Right lobe of liver (tissue), 4 donors: ENCODE measurements around the gene UTP25.

Source experiments
- CTCF ChIP-seq, 4 donors: fragments of 200-600 bp in 3 of 4; fragments of 450-650 bp in 1 of 4; IDR thresholded peaks; one replicate each; pipeline versions ENCODE4 v1.5.1 to v1.8.0; 2016 to 2022; ENCODE audit warnings: antibody characterized with exemption in 4 of 4, mild to moderate bottlenecking in 2 of 4
- POLR2A ChIP-seq: fragments of 450-650 bp; IDR thresholded peaks from one replicate; pipeline ENCODE4 v1.6.1; 2017; ENCODE audit warnings: antibody characterized with exemption, mild to moderate bottlenecking
- donor health status: DM: no; HTN: no; CAD: no.
- donor health status: DM: no; HTN: no; CAD: no.
- donor health status: DM: no; HTN: yes; CAD: no.

GRCh38 chr1:209820986-209821385 lies 6.8 kb upstream of the UTP25 start:
- TF ChIP-seq POLR2A: no peak
- no peak for TF ChIP-seq CTCF (IDR thresholded peaks at IDR 0.05)
